Measurements from ENCODE around the gene CCNK.

The CCNK gene

DNA sequence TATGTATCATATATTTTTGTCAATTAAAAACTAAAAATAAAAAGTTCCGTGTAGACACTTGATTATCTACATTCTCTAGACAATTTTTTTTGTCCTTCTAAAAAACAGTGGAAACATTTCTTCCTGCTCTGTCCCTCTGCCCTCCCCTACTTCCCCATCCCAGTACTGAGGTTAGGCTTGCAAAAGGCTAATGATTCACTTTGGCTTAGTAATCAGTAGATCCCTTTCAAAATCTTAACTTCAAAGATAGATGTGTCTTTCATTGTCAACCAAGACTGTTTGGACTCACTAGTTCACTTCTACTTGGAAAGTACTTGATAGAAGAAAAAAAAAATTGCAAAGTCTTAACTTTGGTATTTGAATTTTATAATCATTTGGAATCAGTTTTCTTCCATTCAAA lies 4.3 kb upstream of the CCNK start:
- no peak for DNase-seq (ENCODE audit: low spot score in 2 of 2)
- H3K27ac Mint-ChIP-seq, result no peak overlapping the region

GRCh38 chr14:99478128-99478527 lies 3.1 kb upstream of the CCNK start:
- Mint-ChIP-seq H3K9me3 (no peaks in the 10 kb centered on the region), H3K4me3 (peak overlapping the region; percentile 97), H3K4me1 (peaks cover 45% of the 10 kb centered on the region), H3K36me3 (peaks cover 17% of the 10 kb centered on the region), H3K27ac (no peak overlapping the region)
- ATAC-seq, result no peak
- DNase-seq (ENCODE audit: low spot score in 2 of 2), result no peak

More for the DNA sequence above, 4.3 kb upstream of the CCNK start:
- ATAC-seq, result no peak
- Mint-ChIP-seq H3K36me3 (peaks cover 16% of the 10 kb centered on the region), H3K4me1 (peaks cover 33% of the 10 kb centered on the region), H3K9me3 (no peaks in the 10 kb centered on the region), H3K4me3 (no peak overlapping the region)

GRCh38 chr14:99479160-99479905 lies 1.9 kb upstream of the CCNK start:
- Mint-ChIP-seq H3K4me3 (peak overlapping the region; percentile 97), H3K36me3 (peaks cover 17% of the 10 kb centered on the region), H3K4me1 (peaks cover 57% of the 10 kb centered on the region), H3K9me3 (no peaks in the 10 kb centered on the region), H3K27ac (peak overlapping the region; percentile 83)
- ATAC-seq, result no peak
- no peak for DNase-seq (ENCODE audit: low spot score in 2 of 2)

GRCh38 chr14:99479906-99480869 lies 1.0 kb upstream of the CCNK start, which contains the start of gene SETD3:
SETD3 (minus strand) TSS chr14:99480859; CDS start chr14:99465805, 15,054 bp downstream.
- H3K9me3 Mint-ChIP-seq, result no peaks in the 10 kb centered on the region
- ATAC-seq, result peak; percentile 0
- peak within 1 kb of the TSS; percentile 99 for H3K27ac Mint-ChIP-seq
- peak; percentile 22 to 71 for DNase-seq (ENCODE audit: low spot score in 2 of 2)
- peak within 1 kb of the TSS; percentile 97 for H3K4me3 Mint-ChIP-seq
- peaks cover 17% of the 10 kb centered on the region for H3K36me3 Mint-ChIP-seq
- H3K4me1 Mint-ChIP-seq, result peaks cover 59% of the 10 kb centered on the region

DNA sequence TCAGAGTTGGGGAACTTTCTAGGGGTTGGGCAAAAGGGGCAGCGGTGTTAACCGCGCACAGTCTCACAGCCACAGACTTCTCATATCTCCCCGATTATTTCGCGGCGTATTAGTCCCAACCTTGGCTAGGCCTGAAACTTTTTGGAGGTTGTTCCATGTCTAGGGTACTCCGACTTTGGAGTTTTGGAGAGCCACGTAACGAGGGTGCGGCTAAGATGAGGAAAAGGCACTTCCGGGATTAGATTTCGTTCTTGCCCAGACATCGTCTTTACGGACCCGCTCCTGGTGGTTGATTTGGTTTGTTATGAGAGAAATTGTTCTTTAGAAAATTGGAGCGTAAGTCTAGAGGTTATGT lies 513 bp downstream of the CCNK start:
- no peak for DNase-seq (ENCODE audit: low spot score in 2 of 2)
- peak overlapping the region; percentile 99 for H3K27ac Mint-ChIP-seq
- H3K36me3 Mint-ChIP-seq, result peaks cover 17% of the 10 kb centered on the region
- no peaks in the 10 kb centered on the region for H3K9me3 Mint-ChIP-seq
- ATAC-seq, result no peak
- peaks cover 59% of the 10 kb centered on the region for H3K4me1 Mint-ChIP-seq
- H3K4me3 Mint-ChIP-seq, result peak overlapping the region; percentile 97

DNA sequence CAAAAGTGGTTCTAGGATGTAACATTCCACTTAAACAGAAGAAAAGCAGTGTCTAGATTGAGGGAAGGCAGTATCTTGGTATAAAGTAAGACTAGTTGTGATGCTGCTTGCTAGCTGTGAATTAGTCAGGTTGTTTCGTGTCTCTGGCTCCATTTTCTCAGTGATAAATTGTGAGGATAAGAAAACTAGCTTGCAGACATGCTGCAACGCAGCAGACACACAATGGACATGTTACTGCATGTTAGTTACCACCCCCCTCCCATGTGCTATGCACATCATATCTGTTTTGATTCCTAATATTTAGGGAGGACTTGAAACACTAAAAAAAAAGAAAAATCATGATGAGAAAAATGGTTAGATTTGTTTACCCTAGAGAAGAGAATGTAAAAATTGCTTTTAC lies 2.9 kb downstream of the CCNK start:
- ATAC-seq (no peak), DNase-seq (ENCODE audit: low spot score in 2 of 2) (no peak)
- Mint-ChIP-seq H3K4me3 (no peak overlapping the region), H3K36me3 (peaks cover 17% of the 10 kb centered on the region), H3K27ac (peak overlapping the region; percentile 11), H3K9me3 (no peaks in the 10 kb centered on the region), H3K4me1 (peaks cover 54% of the 10 kb centered on the region)

GRCh38 chr14:99497341-99497740 lies 16.1 kb downstream of the CCNK start:
- H3K4me3 Mint-ChIP-seq, result no peak overlapping the region
- H3K4me1 Mint-ChIP-seq, result peaks cover 21% of the 10 kb centered on the region
- no peaks in the 10 kb centered on the region for H3K9me3 Mint-ChIP-seq
- no peak overlapping the region for H3K27ac Mint-ChIP-seq
- no peak for DNase-seq (ENCODE audit: low spot score in 2 of 2)
- H3K36me3 Mint-ChIP-seq, result peaks cover 100% of the 10 kb centered on the region
- no peak for ATAC-seq

- ATAC-seq (no peak), DNase-seq (ENCODE audit: low spot score in 2 of 2) (no peak)
- H3K4me3 Mint-ChIP-seq, result no peak overlapping the region
- peaks cover 100% of the 10 kb centered on the region for H3K36me3 Mint-ChIP-seq
- H3K27ac Mint-ChIP-seq, result peak overlapping the region; percentile 68
- peaks cover 19% of the 10 kb centered on the region for H3K4me1 Mint-ChIP-seq
- no peaks in the 10 kb centered on the region for H3K9me3 Mint-ChIP-seq
These were observed 16.7 kb downstream of the CCNK start for GRCh38 chr14:99497894-99498293.

DNA sequence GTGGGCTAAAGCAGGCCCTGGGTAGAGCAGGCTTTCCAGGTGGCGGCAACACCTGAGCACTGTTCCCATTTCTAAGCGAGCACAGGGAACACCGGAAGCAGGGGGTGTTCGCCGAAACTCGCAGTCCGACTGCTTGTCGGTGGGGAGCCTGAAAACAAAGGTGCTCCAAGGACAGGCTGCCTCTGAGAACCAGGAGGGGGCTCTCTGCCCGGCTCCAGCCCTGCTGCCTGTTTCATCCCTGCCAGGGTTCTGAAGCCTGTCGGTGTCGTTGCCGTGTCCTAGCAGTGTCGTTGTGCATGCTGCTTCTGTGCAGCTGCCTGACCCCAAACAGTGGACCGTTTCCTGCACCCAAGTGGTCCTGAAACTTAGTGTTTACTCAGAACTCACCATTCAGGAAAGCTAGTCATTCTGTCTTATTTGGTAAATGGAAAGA lies 21.8 kb downstream of the CCNK start:
- DNase-seq (ENCODE audit: low spot score in 2 of 2) (no peak), ATAC-seq (no peak)
- H3K9me3 Mint-ChIP-seq, result no peaks in the 10 kb centered on the region
- H3K27ac Mint-ChIP-seq, result peak overlapping the region; percentile 77
- no peak overlapping the region for H3K4me3 Mint-ChIP-seq
- H3K4me1 Mint-ChIP-seq, result peaks cover 12% of the 10 kb centered on the region
- H3K36me3 Mint-ChIP-seq, result peaks cover 100% of the 10 kb centered on the region

GRCh38 chr14:99503848-99504453 lies 22.7 kb downstream of the CCNK start:
- Mint-ChIP-seq H3K27ac (peak overlapping the region; percentile 77), H3K36me3 (peaks cover 100% of the 10 kb centered on the region), H3K4me1 (peaks cover 7% of the 10 kb centered on the region), H3K9me3 (no peaks in the 10 kb centered on the region), H3K4me3 (no peak overlapping the region)
- DNase-seq (ENCODE audit: low spot score in 2 of 2) (no peak), ATAC-seq (peak; percentile 60)

GRCh38 chr14:99505089-99505488 lies 23.9 kb downstream of the CCNK start:
- Mint-ChIP-seq H3K4me3 (no peak overlapping the region), H3K4me1 (peaks cover 7% of the 10 kb centered on the region), H3K9me3 (no peaks in the 10 kb centered on the region), H3K27ac (peak overlapping the region; percentile 78), H3K36me3 (peaks cover 99% of the 10 kb centered on the region)
- ATAC-seq (no peak), DNase-seq (ENCODE audit: low spot score in 2 of 2) (no peak)

DNA sequence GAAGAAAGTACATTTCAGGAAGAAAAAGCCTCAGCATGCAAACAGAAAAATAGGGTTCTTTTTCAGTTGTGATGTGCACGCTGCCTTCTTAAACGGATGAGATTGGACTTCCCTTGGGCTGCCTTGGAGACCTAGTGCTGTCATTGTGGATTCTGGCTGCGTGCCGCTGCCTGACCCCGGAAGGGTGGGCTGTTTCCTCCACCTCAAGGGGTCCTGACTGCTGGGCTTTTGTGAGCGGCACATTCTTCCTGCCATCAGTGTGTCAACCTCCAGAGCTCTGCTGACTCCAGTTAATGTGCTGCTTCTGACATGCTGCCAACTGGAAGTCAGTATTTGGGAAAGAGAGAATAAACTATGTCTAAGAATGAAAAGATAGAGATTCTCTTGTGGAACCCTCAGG lies 25.1 kb downstream of the CCNK start:
- Mint-ChIP-seq H3K36me3 (peaks cover 95% of the 10 kb centered on the region), H3K4me1 (peaks cover 7% of the 10 kb centered on the region), H3K9me3 (no peaks in the 10 kb centered on the region), H3K4me3 (no peak overlapping the region), H3K27ac (peak overlapping the region; percentile 2)
- ATAC-seq (no peak), DNase-seq (ENCODE audit: low spot score in 2 of 2) (no peak)

- no peak for ATAC-seq
- Mint-ChIP-seq H3K9me3 (no peaks in the 10 kb centered on the region), H3K4me3 (no peak overlapping the region), H3K36me3 (peaks cover 89% of the 10 kb centered on the region), H3K27ac (peak overlapping the region; percentile 83), H3K4me1 (peaks cover 7% of the 10 kb centered on the region)
- no peak for DNase-seq (ENCODE audit: low spot score in 2 of 2)
These were observed 26.8 kb downstream of the CCNK start for GRCh38 chr14:99507860-99508640.

- DNase-seq (ENCODE audit: low spot score in 2 of 2) (no peak), ATAC-seq (no peak)
- no peaks in the 10 kb centered on the region for H3K9me3 Mint-ChIP-seq
- peaks cover 7% of the 10 kb centered on the region for H3K4me1 Mint-ChIP-seq
- no peak overlapping the region for H3K4me3 Mint-ChIP-seq
- peaks cover 84% of the 10 kb centered on the region for H3K36me3 Mint-ChIP-seq
- peak overlapping the region; percentile 83 for H3K27ac Mint-ChIP-seq
These were observed 27.9 kb downstream of the CCNK start for GRCh38 chr14:99508896-99509629.

All from stimulated activated effector memory CD8-positive, alpha-beta T cell treated with anti-CD3 and anti-CD28 coated beads, Interleukin-12 subunit alpha, Interleukin-12 subunit beta, amount 100 ng/mL, for 72 hours (primary cell).